Measurements from ENCODE around the gene RNF123.
"Not testable (repeated sequence)": the region's sequence is repeated elsewhere in the genome, so short reads cannot be mapped to it uniquely, and the experiment has no call there.

RNF123 gene

DNA sequence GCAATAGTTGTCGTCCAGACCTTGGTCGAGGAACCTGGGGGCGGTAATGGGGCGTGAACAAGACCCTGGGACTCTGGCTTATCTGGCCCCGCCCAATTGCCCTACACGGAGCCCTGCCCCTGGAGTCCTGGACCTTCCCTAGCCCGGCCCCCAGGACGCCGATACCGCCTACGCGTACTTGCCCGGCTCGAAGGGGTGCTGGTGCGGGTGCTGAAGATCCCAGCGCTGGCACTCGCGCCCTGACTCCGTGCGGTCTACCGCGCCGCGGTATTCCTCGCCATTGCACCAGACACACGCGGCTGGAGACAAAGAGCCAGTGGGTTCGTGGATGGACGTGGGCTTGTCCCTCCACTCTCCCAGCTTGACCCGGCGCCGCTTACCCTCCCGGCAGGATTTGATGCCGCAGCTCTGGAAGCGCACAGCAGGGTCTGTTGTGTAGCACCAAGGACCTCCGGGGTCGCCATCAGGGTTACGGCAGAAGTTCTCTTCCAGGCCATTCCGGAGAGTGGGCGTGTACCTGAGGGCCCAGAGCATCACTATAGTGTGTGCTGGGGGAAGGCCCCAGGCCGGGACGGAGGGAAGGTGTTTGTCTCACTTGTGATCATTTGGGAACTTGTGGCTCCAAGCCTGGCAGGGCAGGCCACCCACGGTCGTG is 2.5 kb upstream of the RNF123 start:
- H3K27ac ChIP-seq = not testable (repeated sequence)

DNA sequence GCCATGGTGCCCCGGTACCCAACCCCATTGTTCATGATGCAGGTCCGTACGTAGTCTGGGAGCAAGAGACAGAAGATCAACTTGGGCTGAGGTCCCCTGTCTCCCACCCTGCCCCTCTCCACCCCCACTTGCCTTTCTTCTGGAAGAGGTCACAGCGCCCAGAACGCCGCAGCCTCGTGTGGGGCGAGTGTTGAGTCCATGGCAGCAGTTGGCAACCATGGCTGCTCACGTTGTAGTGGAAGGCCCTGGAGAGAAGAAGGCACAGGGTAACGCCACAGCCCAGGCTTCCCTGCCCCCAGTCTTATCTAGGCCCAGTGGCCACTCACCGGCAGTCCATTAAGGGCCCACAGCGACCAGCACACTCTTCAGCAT is 1.9 kb upstream of the RNF123 start:
- H3K27ac ChIP-seq = not testable (repeated sequence)

DNA sequence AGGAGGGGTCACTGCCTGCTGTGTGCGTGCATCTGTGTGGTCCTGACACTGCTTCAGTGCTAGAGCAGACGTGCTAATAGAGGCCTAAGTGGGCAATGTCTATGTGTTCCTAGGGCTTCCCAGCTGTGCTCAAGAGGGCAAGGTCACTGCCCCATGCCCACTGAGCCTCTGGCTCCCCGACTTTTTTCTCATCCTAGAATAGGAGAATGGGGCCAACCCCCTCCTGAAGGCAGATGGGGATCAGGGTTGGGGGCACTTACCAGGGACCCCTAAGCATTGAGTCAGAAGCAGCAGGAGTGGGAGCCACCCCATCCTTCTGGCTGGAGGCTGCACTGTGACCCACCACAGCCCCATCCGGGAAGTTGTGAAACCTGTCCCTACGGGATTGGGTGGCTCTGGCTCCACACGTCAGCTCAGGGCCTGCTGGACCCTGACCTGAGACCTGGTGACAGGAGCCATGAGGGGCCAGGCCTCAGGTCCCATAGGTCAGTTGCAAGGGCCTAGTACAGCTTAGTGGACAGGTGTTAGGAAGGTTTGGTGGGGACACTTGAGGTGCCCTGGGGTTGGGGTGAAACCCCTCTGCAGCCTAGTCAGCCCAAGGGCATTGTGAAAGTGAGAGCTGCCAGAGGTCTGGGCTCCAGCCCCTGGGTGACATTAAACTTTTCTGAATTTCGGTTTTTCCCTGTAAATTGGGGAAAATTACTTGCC is 865 bp upstream of the RNF123 start:
- peak overlapping the region; percentile 78 for H3K27ac ChIP-seq

DNA sequence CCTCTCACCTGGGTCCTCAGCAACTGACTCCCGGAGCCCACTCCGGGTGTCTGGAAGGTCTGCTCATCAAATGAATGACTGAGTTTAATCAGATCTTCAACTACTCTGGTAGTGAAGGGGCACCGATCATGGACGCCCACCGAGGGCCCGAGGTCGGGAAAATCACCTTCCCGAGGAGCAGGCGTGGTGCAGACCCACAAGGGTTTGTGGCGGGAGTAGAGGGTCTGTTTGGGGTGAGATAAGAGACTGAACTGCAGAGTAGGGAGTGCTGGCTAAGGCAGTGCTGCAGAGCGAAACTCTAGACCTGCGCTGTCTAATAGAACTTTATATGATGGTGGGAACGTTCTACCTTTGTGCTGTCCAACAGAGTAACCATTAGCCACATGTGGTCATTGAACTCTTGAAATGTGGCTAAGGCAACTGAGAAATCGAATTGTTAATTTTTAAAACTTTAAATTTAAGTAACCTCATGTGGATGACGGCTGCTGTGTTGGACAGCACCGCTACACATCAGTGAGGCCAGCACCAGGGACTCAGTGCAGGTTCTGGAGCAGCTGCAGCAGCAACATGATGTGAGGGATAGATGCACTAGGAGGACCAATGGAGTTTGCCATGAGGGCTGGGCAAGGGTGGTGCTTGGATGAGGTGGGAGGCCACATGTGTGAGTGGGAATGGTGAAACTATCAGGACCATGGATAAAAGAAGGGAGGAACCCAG is 709 bp downstream of the RNF123 start:
- H3K27ac ChIP-seq = peak overlapping the region; percentile 78

DNA sequence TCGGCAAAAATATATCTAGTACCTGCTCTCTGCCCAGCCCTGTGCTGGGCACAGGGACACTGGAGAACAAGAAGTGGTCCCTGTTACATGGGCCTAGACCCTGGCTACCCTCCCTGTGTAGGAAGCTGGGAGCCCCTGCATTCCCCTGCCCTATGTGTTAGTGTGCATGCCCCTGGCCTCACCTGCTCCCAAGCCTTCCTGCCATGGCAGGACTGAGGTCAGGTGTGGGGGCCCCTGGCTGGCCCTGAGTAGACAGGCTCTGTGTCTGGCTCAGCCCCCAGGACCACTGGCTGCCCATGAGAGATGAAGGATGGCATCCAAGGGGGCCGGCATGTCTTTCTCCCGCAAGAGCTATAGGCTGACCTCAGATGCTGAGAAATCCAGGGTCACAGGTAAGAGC is 1.5 kb downstream of the RNF123 start:
- H3K27ac ChIP-seq = not testable (repeated sequence)

DNA sequence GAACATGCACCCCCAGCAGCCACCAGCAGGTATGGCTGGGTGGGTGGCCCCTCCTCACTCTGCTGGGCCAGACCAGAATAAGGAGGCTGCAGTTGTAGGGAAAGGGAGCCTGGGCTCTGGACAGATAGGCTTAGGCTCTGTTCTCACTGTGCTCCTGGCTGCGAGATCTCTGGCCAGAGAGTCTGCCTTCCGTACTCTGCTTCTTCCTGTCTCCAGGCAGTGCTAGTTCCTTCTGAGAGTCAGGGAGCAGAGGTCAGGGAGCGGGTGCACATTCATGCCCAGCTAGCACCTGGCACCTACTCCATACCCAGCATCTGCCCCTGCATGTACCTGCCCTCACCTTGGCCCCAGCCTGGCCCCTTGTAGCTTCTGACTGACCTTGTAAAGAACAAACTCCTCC is 2.1 kb downstream of the RNF123 start:
- not testable (repeated sequence) for H3K27ac ChIP-seq

DNA sequence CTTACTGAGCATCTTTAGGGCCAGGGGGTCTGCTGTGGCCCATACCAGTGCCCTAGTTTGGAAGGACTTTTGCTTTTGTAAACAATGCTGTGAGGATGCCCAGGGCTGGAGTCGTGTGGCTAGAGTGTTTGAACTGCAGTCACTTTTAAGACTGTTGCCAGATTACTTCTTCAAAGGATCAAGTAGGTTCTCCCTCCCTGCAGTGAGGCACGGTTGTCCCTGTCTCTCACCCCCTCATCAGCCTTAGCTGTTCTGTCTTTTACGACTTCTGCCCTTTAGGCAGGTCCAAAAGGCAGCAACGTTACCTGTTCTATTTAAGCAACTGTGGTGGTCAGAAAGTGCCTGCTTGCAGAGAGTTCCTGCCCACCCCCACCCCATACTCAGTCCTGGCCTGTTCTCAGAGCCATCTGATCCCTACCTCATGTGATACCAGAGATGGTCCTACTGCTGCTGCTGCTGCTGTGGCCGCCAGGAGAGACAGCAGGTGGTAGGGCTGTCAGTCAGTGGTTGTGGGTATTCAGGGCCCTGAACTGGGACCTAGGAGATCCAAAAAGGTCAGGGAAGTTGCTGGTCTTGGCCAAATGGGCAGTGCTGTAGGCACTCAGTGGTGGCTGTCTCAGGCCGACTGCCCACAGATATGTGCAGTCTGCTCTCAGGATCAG is 5.2 kb downstream of the RNF123 start:
- not testable (repeated sequence) for H3K27ac ChIP-seq

DNA sequence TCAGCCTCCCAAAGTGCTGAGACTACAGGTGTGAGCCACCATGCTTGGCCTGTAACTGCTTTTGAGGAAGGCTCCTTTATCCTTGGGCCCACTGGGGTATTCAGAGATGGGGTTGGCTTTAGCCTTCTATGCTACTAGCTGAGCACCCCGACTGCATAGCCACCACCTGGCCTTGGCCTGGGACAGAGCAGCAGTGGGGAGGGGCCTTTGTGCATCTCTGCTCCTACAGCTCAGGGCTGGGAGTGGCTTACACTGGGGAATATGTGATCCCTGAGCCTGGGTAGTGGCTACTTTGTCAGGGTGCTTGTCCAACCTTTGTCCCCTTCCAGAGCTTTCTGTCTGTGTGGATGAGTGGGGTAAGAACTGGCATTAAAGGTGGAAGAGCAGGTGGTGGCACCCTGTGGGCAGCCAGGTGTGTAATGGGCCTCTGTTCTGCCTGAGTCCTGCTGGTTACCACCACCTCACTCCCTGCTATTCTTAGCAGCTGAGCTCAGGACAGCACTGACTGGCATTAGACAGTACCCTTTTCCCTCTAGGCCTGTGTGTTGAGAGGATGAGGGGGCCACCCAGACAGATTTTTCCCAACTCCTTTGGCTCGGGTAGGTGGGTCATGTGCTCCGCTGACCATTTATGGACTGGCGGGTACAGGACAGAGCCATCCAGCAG is 6.1 kb downstream of the RNF123 start:
- H3K27ac ChIP-seq = not testable (repeated sequence)

DNA sequence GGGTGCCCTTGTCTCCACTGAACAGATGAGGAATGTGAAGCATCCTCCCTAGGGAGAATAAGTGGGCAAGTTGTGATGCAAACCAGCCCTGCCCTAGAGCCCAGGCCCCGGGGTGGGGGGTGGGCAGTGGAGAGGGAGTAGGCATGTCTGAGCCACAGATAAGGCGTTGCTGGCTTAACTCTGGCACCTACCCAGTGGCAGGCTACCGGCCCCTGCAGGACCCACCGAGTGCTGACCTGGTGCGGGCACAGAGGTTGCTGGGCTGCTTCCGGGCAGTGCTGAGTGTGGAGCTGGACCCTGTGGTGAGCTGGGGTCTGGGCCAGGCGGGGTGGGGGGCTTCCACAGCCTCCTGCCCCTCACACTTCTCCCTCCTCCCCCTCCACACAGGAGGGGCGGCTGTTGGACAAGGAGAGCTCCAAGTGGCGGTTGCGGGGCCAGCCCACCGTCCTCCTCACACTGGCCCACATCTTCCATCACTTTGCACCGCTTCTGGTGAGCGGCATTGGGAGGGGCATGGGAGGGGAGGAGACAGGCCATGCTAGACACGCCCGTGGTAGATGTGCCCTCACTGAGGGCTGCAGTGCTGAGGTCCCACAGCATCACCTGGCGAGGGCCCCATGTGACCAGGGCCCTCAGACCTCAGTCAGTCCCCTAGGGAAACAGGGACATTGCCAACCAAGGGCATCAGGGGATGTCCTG is 10.1 kb downstream of the RNF123 start:
- no peak overlapping the region for H3K27ac ChIP-seq
- TF ChIP-seq, protein P1, sequence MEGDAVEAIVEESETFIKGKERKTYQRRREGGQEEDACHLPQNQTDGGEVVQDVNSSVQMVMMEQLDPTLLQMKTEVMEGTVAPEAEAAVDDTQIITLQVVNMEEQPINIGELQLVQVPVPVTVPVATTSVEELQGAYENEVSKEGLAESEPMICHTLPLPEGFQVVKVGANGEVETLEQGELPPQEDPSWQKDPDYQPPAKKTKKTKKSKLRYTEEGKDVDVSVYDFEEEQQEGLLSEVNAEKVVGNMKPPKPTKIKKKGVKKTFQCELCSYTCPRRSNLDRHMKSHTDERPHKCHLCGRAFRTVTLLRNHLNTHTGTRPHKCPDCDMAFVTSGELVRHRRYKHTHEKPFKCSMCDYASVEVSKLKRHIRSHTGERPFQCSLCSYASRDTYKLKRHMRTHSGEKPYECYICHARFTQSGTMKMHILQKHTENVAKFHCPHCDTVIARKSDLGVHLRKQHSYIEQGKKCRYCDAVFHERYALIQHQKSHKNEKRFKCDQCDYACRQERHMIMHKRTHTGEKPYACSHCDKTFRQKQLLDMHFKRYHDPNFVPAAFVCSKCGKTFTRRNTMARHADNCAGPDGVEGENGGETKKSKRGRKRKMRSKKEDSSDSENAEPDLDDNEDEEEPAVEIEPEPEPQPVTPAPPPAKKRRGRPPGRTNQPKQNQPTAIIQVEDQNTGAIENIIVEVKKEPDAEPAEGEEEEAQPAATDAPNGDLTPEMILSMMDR (conservative IDR thresholded peaks at IDR 0.05) = no peak

DNA sequence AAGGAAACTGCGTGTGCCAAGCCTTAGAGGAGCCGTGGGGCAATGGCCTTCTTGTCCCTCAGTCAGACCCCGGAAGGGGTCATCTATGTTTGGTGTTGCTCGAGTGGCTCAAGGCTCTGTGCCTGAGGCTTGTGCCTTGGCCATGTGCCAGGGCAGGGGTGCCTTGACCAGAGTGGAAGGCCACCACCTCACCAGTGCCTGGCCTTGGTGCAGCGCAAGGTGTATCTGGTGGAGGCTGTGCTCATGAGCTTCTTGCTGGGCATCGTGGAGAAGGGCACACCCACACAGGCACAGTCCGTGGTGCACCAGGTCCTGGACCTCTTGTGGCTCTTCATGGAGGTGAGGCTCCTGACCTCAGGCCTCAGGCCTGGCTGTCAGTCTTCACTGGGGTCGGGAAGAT is 10.7 kb downstream of the RNF123 start:
- TF ChIP-seq, protein P1 (conservative IDR thresholded peaks at IDR 0.05) = no peak

DNA sequence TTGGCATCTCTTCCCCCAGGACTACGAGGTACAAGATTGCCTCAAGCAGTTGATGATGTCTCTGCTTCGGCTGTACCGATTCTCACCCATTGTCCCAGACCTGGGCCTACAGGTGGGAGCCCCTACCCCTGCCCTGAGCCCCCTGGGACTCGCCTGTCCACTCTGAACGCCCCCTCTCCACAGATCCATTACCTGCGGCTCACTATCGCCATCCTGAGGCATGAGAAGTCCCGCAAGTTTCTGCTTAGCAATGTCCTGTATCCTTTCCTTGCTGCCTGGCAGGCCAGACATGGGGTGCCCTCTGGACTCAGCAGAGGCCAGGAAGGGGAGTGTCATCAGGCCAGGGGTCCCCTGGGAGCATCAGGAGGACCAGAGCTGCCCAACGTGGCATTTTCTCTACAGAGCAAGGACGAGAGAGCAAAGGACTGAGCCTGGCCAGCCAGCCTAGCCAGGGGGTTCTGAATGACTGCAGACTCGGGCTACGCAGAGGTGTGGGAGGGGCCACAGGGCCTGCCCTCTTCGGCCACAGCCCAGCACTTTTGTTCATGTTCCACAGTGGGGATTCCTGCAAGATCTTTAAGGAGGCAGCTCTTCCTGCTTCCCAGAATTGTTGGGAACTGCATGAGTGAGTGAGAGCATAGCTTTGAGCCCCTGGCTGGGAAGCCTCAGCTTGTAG is 11.2 kb downstream of the RNF123 start:
- TF ChIP-seq, protein P1 (conservative IDR thresholded peaks at IDR 0.05) = no peak
- H3K27ac ChIP-seq = no peak overlapping the region

More for the DNA sequence above, 10.7 kb downstream of the RNF123 start:
- H3K27ac ChIP-seq = no peak overlapping the region

Measured in VCaP (cell line).